ENCODE data around the gene TMEM81.

The TMEM81 gene

DNA sequence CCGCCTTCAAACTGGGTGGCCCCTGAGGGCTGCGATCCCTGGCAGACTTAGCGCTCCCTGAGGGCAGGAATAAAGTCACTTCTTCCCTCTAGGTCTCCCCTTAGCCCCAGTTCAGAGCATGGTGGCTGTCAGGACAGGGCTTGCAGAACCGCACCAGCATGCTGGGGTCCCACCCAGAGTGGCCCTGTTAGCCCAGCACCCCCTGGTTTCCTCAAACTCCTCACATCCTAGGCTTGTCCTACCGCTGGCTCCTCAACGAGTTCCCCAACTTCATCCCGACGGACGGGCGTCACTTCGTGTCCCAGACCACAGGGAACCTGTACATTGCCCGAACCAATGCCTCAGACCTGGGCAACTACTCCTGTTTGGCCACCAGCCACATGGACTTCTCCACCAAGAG lies 25.4 kb downstream of the TMEM81 start:
- no peak for DNase-seq (ENCODE audit: low spot score)

GRCh38 chr1:205057808-205058575 lies 26.3 kb downstream of the TMEM81 start:
- DNase-seq (ENCODE audit: low spot score), result no peak

DNA sequence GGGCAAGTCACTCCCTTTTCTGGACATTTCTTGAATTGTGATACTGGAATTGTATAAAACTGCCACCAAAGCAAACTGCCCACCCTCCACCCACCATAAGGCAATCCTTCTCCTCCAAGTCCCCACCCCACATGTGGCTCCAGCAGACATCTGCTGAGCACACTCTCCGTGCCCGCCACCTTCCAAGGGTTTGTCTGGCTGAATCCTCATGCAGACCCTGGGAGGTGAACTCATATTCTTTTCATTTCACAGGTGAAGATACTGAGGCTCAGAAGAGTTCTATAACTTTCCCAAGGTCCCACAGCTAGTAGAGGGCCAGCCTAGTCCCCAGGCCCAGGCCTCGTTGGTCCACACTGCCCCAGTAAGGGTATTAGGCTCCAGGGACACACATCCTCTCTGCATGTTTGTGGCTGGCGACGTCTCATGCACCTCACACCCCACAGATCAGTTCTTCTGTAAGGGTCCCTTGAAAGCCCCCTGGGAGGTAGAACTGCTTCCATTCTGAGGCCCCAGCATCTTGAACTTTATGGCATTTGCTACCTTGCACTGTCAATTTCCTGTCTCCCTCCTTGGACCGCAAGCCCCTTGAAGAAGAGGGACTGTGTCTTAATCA lies 27.2 kb downstream of the TMEM81 start:
- no peak for DNase-seq (ENCODE audit: low spot score)

DNA sequence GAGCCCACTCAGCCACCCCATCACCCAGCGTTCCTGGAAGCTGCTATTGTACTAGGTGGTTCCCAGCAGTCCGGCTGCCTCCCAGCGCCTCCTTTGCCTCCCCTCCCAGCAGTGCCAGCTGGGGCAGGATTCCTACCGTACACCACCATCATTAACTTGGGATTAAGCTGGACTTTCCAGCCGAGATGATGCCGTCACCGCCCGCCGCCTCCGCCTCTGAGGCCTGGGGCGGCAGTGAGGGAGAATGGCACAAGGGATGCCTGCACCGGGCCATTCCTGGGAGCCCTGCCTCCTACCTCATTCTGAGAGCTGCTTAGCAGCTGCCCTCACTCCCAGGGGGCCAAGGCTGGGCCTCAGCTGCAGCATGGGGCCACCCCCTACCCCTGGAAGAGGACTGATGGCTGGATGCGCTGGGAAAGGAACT lies 28.1 kb downstream of the TMEM81 start:
- DNase-seq (ENCODE audit: low spot score), result no peak

GRCh38 chr1:205054013-205054412 lies 30.2 kb downstream of the TMEM81 start:
- no peak for DNase-seq (ENCODE audit: low spot score)

DNA sequence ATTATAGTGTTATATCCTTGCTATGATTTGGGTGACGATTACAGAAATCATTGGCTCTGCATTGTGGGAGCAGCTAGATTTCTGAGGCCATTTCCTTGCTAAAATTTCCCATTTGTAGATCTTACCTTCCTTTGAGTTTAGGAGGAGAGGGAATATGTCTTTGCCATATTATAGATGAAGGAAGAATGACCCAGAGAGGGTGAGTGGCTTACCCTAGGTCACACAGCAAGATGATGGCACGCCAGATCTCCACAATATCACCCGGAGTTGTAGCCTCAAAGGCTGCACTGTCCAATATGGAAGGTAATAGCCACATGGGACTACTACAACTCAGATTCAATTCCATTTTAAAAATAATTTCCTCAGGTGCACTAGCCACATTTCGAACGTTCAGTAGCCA lies 31.0 kb downstream of the TMEM81 start:
- no peak for DNase-seq (ENCODE audit: low spot score)

DNA sequence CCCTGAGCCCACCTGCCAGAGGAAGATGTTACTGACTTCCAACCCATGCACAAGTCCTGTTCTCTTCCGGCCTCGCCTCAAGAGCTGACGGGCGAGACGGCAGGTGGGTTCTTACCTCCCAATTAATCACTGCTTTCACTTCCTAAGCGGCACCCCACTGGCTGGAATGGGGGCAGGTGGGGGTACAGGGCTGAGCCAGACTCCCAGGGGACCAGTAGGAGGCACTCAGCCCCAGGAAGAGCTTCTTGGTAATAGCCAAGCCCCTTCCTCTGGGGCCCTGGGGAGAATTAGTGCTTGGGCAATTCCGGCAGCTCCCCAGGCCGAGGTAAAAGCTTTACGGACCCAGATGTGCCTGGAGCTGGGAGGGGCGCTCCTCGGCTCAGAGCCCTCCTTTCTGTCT lies 31.6 kb downstream of the TMEM81 start:
- no peak for DNase-seq (ENCODE audit: low spot score)

GRCh38 chr1:205049479-205049878 lies 34.8 kb downstream of the TMEM81 start:
- no peak for DNase-seq (ENCODE audit: low spot score)

GRCh38 chr1:205048382-205048781 lies 35.9 kb downstream of the TMEM81 start:
- DNase-seq (ENCODE audit: low spot score), result no peak

DNA sequence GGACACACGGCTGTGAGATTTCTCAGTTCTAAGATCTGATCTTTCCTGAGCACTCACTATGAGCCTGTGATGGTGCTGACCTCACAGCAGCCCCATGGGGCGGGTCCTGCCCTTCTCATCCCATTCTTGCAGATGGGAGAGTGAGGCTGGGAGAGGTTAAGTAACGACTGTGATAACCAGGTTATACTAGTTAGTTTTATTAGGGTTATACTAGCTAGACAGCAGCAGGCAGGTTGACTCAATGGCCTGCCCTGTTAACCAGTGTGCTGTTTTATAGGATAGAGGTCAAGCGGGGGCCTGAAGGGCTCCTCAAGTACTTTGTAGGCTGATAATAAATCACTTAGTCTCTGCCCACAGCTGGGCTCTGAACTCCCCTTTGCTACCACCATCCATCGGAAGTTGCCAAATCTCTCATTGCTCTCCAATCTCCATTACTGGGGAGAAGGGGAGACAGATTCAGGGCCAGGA lies 36.5 kb downstream of the TMEM81 start:
- DNase-seq (ENCODE audit: low spot score), result no peak

- no peak for DNase-seq (ENCODE audit: low spot score)
Measured at GRCh38 chr1:205046870-205047269, 37.4 kb downstream of the TMEM81 start.

GRCh38 chr1:205045146-205045545 lies 39.1 kb downstream of the TMEM81 start:
- DNase-seq (ENCODE audit: low spot score), result no peak

DNA sequence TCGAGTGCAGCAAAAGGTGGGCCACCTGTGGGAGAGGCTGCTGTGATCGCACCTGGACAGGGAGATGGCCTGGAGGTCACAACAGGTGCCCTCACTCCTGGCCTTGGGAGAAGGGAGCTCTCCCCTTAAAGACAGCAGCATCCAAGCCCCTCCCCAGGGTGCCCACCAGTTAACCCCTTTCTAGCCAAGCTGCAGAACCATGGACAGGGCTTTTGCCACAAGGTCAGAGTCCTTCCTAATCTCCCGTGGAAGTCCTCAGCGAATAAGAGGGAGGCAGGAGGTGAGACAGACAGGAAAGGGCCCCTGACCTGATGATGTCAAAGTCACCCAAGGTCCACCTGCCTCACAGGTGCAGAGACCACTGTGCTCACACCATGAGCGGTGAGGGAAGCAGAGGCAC lies 39.5 kb downstream of the TMEM81 start:
- DNase-seq (ENCODE audit: low spot score), result no peak

DNA sequence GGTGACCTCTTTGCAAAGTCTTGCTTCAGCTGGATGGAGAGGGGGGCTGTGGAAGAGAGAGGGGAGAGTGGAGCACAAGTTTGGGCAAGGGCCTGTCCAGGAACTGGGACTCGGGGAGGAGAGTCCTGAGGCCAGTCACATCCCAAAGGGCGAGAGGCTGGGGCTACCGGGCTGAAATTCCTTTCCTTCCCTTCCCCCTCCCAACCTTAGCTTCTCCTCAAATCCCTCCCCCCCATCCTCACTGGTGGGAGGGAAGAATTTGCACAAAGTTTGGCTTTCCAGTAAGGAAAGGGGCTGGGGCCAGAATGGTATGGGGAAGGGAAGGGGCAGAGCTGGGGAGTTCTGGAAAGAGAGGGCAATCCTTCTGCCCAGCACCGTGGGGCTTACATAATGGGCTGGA lies 40.4 kb downstream of the TMEM81 start:
- DNase-seq (ENCODE audit: low spot score), result no peak

DNA sequence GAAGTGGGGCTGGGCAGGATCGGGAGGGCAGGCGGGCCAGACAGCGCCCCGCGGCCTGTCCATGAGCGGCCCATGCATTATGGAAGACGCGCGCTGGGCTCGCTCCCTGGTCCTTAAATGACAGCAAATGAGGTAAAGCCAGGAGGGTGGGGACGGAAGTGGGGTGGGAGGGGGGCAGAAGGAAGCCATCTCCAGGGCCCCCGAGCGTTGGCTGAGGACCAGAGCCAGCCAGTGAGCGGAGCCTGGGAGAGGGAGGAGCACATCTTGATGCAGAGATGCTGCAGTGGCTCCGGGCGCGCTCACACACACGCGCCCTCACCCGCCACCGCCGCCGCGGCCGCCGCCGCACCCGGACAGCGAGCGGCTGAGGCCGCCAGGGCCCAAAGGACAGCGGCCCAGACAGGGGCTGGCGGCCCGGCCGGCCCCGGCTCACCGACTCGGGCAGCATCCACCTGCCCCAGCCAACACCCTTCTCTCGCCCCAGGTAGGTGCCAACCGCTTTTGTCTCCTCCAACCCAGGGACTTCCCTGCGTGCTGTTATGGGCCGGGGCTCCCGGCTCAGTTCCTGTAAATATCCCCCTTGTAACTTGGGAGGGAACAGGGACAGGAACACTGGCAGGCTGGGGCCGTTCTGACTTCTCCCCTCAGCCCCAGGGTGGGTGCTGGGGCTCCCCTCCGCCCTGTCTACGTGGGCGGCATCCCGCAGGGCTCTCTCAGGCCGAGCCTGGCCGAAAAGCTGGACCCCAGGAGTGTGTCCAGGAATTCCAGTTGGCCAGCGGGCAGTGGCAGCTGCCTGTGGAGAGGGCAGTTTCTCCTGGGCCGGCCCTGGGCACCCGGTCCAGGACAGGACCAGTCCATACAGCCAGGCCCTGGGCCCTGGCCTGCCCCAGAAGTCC lies 41.1 kb downstream of the TMEM81 start, which contains the start of gene CNTN2:
Gene CNTN2, plus strand, starts transcription at position 302 of the 896 bp plus-strand sequence. CDS start 9,974 bp downstream, outside the sequence.
- DNase-seq (ENCODE audit: low spot score), result peak; percentile 68

DNA sequence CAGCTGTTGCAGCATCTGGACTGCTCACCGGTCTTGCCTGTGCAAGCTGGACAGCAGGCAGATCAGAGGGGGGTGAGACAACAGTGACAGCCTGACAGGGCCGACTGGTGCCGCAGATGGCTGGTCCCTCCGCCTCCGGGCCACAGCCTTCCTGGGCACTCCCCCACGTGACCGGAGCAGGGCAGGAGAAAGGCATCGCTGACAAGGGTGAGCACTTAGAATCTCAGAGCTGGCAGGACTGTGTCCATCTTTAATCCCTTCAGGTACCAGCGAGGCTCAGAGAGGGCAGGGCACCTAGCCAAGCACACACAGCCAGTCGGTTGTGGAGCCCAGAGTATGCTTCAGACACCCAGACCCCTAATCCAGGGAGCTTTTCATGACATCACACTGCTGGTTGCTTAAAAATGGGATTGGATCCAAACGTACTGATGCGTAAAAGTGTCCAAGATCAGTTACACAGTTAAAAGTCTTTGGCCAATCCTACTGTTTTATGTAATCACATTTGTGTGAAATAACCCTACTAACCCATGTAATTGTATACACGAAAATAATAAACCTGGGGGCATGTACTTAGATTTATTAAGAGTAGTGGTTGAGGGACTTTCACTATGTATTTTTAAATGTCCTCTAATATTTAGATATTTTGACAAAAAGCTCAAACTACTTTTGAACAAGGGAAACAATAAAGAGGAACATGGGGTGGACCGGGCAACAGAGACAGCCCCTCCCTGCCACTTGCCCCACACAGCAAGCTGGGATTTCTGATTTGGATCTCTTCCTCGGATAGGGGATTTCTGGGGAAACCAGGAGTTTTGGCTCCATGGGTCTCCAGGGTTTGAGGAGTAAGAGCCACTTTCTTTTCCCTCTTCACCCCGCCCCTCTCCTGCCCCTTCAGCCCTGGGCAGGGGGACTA lies 42.0 kb downstream of the TMEM81 start:
- no peak for DNase-seq (ENCODE audit: low spot score)

DNA sequence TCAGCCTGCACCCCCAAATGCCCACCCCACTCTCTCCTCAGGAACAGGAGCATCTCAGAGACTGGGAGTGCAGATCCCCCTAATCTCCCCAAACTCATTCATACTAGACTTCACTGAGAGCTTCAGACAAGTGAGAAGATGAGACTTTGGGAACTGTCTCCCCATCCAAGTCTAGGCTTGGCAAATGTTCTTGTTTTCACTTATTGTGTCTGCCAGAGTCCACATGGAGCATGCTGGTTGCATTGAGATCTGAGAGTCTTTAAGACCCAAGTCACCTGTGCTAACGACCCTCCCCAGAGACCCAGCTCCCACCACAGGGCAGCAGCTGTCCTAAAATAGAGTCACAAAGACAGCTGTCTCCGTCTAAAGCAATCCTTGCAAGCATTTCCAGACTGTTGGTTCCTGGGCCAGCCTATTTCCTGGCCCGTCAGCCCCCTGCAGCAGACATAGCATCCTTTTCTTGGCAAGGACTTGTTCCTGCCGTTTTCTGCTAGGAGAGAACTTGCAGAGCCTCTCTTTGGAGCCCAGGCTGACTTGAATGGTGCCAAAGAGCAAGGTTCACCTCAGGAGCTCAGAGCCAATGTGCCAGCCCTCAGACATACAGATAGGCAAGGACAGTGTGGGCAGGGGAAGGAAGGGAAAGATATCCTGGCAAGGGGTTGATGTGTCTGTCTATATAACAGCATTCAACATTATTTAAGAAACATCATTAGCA lies 43.1 kb downstream of the TMEM81 start:
- no peak for DNase-seq (ENCODE audit: low spot score)

- DNase-seq (ENCODE audit: low spot score), result no peak
Measured at GRCh38 chr1:205038132-205038786, 46.0 kb downstream of the TMEM81 start.

GRCh38 chr1:205037539-205037938 lies 46.7 kb downstream of the TMEM81 start:
- no peak for DNase-seq (ENCODE audit: low spot score)
